OCI-M1 (cell line): ENCODE measurements around the gene RCAN1.

Experiments
- DNase-seq: peaks from one replicate; lab custom pipeline; 2025; lab: John Stamatoyannopoulos, UW

The RCAN1 gene

GRCh38 chr21:34614628-34615486 is at the start of gene RCAN1:
Gene RCAN1 (minus strand): TSS chr21:34615113. CDS start chr21:34615011, 102 bp downstream.
- DNase-seq: peak; percentile 98

- no peak for DNase-seq
These were observed 46.9 kb upstream of the RCAN1 start for GRCh38 chr21:34661848-34662247.

- DNase-seq: no peak
These were observed 38.6 kb upstream of the RCAN1 start for GRCh38 chr21:34653522-34653921.

GRCh38 chr21:34651642-34652041 is 36.7 kb upstream of the RCAN1 start:
- DNase-seq: no peak

GRCh38 chr21:34650861-34651431 is 36.0 kb upstream of the RCAN1 start:
- peak; percentile 44 for DNase-seq

- peak; percentile 31 for DNase-seq
These were observed 34.5 kb upstream of the RCAN1 start for GRCh38 chr21:34649400-34649799.

GRCh38 chr21:34648739-34649297 is 33.9 kb upstream of the RCAN1 start:
- DNase-seq: no peak

- DNase-seq: no peak
These were observed 32.6 kb upstream of the RCAN1 start for GRCh38 chr21:34647555-34647954.

- DNase-seq: no peak
These were observed 29.9 kb upstream of the RCAN1 start for GRCh38 chr21:34644825-34645224.

GRCh38 chr21:34642211-34643075 is 27.5 kb upstream of the RCAN1 start:
- peak; percentile 74 for DNase-seq

- no peak for DNase-seq
These were observed 25.9 kb upstream of the RCAN1 start for GRCh38 chr21:34640858-34641257.

- peak; percentile 94 for DNase-seq
These were observed 25.2 kb upstream of the RCAN1 start for GRCh38 chr21:34639882-34640788.

- no peak for DNase-seq
These were observed 24.3 kb upstream of the RCAN1 start for GRCh38 chr21:34639250-34639649.

- DNase-seq: no peak
These were observed 22.0 kb upstream of the RCAN1 start for GRCh38 chr21:34636961-34637360.

- peak; percentile 26 for DNase-seq
These were observed 20.4 kb upstream of the RCAN1 start for GRCh38 chr21:34635307-34635706.

GRCh38 chr21:34632498-34632897 is 17.6 kb upstream of the RCAN1 start:
- DNase-seq: no peak

- DNase-seq: peak; percentile 82
These were observed 15.7 kb upstream of the RCAN1 start for GRCh38 chr21:34630536-34631143.

GRCh38 chr21:34626131-34626530 is 11.2 kb upstream of the RCAN1 start:
- DNase-seq: no peak

- DNase-seq: no peak
These were observed 10.2 kb upstream of the RCAN1 start for GRCh38 chr21:34625030-34625593.

GRCh38 chr21:34623516-34623915 is 8.6 kb upstream of the RCAN1 start:
- DNase-seq: no peak
